CD4-positive, alpha-beta T cell treated with Interleukin-1 beta for 1 hour (primary cell): ENCODE measurements around the gene NUDT3.
"Not testable (repeated sequence)": the region's sequence is repeated elsewhere in the genome, so short reads cannot be mapped to it uniquely, and the experiment has no call there.

Experiments
- DNase-seq, 2 donors: peaks; one replicate each; pipeline ENCODE4 v3.0.0-alpha.2; 2020 to 2022

Gene NUDT3

DNA sequence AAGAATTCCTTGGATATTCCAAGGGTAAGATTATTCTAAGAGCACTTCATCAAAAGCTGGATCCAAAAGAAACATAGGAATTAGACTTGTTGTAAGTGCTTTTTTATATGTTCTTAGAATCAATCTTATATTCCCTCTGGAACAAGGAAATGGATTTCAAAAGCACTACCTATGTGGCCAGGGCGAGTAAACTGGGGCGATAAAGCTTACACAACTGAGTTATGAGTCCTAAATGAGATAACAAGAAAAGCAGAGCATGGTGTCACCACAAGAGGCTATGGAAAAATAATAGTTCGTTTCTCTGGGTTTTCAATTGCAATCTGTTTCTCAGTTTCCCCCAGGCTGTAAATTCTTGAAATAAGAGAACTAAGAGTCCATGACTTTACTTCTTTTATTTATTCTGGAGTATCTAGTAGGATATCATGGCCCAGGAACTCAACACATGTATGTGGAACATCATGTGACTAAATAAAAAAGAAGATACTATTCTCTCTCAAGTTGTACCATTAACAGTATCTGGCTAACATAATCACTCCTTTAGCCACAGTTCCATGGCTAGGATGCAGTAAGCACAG lies 51.5 kb downstream of the NUDT3 start:
- no peak for DNase-seq

DNA sequence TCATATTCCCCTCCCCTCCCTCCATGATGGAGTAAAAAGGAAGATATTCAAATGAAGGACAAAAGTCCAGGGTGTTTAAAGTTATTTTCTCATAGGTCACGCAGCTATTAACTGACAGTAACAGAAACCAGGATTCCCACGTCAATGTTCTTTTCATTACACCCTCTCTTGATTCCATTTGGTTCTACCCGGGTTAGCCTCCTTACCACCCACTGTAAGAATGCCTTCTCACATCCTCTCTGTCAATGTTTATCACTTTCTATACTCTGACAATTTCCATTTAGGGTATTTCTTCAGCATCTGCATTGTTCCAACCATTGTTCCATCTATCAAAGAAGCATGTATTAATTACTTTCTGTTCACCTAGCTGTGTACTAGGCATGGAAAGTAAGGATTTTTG lies 52.1 kb downstream of the NUDT3 start:
- DNase-seq, result no peak

DNA sequence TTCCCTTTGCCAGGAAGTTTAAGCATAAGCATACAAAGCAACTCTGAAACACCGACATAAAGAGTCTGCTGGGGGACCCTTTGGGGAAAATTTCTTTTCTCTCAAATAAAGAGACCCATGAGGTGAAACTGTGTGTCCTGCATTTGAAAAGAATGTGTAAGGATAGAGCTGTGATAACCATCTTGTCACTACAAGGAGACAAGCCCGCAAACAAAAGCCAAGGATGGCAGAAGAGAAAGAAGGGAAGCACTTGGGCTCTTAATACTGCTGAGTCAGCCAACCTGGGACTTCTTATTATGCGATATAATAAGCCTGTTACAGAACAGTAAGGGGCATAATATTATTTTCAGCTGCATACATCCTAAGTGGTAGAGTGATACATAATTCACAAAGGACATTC lies 52.5 kb downstream of the NUDT3 start:
- no peak for DNase-seq

DNA sequence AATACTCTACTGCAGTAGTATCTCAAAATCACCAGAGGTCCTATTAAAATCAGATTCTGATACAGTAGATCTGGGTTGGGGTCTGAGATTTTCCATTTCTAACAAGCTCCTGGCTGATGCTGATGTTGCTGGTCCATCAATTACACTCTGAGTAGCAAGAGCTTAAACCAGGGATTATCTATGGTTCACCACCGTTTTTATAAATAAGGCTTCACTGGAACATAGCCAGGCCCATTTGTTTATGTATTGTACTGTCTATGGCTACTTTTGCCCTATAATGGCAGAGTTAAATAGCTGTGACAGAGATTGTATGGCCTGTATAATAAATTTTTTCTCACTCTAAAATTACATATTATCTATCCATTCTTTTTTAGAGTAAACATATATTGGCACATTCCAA lies 53.0 kb downstream of the NUDT3 start:
- no peak for DNase-seq

DNA sequence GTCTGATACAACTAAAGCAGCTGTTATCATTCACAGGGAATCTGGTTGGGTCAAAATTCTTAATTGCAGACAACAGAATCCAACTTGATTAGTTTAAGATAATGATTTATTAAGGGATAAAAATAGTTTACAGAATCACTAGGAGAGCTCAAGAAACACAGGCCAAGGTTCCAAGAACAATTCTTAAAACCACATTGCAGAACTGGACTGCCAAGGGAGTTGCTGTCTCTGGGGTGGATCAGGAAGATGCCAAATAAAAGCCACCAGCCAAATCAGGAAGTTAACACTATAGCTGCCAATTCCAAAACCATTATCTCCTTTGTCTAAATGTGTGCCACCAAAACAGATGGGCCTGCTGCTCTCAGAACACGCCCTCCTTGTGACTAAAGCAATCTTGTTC lies 53.7 kb downstream of the NUDT3 start:
- DNase-seq, result no peak

DNA sequence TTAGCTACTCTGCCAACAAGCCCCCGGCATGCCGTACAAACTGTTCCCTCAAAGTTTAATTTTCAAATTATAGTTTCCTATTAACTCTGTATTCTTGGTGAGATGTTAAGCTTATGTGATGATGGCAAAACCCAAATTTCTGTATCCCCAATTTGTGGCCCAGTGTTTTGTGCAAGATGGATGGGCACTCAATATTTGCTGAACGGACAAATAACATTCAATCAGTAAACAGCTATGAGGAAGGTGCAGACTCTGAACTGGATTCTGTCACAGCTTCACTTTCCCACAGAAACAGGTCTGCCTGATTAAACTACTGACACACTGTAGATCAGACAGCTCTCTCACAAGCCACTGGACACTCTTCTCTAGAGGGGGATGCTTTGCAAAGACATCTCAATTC lies 54.1 kb downstream of the NUDT3 start:
- DNase-seq, result no peak

DNA sequence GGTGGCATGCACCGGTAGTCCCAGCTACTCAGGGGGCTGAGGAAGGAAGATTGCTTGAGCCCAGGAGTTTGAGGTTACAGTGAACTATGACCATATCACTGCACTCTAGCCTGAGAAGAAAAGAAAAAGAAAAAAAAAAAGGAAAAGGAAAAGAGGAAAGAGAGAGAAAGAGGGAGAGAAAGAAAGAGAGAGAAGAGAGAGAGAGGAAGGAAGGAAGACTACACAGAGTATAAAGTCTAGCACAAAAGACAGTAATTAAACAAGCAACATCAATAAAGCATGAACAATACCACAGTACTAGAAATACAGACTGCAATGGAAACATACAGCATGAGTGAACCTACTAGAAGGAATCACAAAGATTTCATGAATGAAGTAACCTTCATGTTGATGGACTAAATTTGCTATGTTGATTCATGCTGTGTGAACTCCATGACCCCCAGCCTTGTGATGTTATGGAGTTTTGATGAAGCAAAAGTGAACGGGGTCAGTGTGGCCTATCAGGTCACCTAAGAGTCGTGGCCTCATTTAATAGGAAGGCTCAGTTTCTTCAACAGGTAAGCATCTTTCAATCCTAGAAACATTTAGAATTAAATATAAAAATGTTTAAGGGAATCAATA lies 57.6 kb downstream of the NUDT3 start:
- no peak for DNase-seq

DNA sequence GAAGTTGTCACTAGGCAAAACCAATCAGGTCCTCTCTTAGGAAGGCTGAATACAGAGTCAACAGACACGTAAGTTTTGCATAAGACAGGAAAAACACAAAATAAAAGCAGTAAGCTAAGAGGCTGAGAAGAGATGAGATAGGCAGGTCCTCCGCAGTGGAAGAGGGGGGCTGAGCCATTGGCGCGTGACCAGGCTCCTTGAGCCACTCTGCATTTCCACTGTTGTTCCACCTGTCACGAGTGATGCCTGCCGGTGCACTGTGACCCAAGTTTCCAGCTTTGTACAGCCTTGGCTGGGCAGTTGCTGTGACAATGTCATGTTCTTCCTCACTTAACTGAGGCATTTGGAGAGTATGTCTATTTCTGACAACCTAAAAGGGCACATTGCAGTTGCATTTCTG lies 58.6 kb downstream of the NUDT3 start:
- DNase-seq, result no peak

DNA sequence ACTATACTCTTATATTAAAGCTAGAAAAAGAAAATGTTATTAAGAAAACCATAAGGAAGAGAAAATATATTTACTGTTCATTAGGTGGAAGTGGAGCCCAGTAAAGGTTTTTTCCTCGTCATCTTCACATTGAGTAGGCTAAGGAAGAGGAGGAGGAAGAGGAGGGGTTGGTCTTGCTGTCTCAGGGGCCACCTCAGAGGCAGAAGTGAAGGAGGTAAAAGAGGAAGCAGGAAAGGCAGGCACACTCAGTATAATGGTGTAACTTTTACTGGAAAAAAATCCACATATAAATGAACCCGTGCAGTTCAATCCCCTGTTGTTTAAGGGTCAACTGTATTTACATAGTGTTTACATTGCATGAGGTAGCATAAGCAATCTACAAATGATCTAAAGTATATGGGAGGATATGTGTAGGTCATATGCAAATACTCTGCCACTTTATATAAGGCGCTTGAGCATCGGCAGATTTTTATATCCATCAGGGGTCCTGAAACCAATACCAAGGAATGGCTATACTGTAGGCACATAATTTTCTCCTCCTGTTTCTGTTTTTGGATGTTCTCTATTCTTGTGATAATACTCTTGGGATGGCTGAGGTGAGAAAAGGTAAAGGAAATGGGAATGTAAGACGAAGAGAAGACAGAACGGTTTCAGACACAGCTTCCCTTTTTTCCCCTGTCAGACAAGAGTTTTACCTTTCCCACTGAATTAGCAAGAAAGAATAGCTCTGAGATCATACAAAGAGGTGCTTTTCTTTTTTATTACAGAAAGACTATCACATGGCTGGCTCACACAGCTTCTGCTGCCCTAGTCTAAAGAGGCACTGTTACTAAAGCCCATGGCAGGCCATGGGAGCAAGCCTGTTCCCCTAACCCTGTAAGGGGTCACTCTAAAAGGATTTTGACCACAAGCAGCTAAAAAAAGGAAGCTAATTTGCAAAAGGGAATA lies 59.9 kb downstream of the NUDT3 start:
- DNase-seq, result peak in 1 of 2 donors; percentile 19

DNA sequence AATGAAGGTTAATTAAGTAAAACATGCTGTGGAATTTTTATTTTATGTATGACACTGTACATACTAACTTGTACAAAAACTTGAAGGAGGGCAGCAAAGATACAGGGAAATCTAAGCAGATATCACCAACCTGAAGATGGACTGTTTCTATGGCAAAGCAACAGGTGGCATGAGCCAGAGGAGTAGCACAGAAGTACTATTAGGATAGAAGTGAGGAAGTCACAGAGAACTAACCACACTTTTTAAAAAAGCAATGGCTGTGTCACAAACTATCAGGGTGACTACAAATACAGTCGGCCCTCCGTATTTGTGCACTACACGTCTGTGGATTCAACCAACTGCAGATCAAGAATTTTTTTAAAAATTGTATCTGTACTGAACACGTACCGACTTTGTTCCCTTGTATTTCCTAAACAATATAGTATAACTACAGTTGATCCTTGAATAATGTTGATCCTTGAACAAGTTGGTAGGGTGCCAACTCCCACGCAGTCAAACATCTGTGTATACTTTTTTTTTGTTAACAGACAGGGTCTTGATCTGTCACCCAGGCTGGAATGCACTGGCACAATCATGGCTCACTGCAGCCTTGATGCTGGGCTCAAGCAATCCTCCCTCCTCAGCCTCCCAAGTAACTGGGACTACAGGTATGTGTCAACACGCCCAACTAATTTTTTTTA lies 61.0 kb downstream of the NUDT3 start:
- DNase-seq, result no peak

DNA sequence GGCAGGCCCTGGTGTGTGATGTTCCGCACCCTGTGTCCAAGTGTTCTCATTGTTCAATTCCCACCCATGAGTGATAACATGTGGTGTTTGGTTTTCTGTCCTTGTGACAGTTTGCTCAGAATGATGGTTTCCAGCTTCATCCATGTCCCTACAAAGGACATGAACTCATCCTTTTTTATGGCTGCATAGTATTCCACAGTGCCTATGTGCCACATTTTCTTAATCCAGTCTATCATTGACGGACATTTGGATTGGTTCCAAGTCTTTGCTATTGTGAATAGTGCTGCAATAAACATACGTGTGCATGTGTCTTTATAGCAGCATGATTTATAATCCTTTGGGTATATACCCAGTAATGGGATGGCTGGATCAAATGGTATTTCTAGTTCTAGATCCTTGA lies 62.7 kb downstream of the NUDT3 start:
- DNase-seq, result not testable (repeated sequence)

DNA sequence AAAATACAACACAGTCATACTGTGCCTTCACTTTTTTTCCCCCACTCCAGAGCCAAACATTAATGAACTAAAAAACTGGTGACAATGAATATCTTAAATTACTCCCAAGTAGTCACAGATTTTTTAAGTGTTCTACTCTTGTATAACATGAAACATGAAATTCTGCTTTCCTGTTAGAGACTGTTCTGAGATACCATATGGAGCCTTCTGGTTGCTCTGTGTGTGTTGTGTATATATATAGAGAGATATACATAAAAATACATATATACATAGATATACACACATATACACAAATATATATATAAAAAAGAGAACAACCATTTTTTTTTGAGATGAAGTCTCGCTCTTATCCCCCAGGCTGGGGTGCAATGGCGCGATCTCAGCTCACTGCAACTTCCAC lies 63.5 kb downstream of the NUDT3 start:
- no peak for DNase-seq

DNA sequence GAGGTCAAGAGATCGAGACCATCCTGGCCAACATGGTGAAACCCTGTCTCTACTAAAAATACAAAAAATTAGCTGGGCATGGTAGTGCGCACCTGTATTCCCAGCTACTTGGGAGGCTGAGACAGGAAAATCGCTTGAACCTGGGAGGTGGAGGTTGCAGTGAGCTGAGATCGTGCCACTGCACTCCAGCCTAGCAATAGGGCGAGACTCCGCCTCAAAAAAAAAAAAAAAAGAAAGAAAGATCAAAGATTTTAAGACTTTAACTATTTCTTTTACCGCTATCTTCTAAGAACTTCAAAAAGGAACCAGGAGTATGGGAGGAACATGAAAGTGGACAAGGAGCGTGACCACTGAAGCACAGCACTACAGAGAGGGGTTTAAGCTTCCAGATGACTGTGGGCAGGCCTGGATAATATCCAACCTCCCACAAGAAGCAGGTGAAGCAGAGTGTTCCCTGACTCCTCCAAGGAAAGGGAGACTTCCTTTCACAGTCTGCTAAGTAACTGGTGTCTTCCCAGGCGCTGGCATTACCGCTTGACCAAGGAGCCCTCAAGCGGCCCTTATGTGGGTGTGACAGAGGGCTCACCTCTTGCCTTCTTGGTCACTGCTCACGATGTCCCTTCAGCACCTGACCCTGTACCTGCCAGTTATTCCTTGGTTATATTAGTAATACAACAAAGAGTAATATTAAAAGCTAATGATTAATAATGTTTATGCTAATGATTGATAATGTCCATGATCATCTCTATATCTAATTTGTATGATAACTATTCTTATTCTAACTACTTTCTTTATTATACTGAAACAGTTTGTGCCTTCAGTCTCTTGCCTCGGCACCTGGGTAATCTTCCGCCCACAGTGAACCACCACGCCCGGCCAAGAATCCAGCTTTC lies 64.9 kb downstream of the NUDT3 start:
- not testable (repeated sequence) for DNase-seq

DNA sequence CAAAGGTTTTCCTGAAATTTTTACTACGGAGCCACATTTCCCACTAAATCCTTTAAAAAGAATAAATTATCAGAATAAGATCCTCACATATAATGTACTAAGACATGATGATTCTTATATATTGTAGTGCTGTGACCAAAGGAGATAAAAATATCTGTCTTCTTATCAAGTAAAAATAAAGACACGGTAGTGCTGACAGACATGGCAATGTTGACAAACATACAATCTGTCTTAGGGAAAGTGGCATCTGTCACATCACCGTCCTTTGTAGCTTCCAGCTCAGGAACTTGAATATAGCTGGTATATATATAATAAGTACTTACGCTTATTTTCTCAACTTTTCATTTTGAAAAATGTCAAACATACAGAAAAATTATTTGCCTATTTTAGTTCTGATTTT lies 66.8 kb downstream of the NUDT3 start:
- no peak for DNase-seq

DNA sequence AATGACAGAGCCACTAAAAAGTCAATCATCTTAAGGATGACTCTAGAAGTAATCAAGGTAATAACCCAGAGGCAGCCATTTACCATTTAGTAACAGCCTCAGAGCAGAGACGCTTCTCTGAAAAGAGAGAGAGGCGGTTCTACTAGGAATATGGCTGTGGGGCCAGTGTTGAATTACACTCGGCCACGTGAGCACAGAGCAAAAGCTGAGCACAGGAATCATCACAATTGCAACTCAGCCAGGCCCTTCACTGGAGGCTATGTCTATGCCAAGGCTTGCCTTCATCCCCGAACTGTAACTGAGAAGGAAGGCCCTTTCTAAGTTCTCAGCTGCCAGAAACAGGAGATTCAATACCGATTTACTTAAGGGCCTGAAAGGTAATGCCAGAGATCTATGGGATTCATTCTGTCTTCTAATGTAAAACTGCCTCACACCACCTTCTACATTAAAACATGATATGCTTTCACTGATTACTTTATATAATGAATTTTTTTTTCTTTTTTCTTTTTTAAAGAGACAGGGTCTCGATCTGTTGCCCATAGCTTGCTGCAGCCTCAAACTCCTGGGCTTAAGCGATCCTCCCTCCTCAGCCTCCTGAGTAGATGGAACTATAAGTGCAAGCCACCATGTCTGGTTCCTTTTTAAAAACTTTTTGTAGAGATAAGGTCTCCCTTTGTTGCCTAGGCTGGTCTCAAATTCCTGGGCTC lies 67.6 kb downstream of the NUDT3 start:
- no peak for DNase-seq

DNA sequence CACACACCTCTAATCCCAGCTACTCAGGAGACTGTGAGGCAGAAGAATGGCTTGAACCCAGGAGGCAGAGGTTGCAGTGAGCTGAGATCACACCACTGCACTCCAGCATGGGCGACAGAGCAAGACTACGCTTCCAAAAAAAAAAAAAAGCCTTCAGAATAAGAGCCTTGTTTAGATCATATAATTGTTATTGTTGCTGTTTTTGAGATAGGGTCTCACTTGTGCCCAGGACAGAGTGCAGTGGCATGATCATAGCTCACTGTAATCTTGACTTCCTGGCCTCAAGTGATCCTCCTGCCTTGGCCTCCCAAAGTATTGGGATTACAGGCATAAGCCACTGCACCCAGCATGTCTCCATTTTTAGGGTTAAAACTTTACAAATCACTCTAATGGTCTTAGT lies 68.2 kb downstream of the NUDT3 start:
- not testable (repeated sequence) for DNase-seq

DNA sequence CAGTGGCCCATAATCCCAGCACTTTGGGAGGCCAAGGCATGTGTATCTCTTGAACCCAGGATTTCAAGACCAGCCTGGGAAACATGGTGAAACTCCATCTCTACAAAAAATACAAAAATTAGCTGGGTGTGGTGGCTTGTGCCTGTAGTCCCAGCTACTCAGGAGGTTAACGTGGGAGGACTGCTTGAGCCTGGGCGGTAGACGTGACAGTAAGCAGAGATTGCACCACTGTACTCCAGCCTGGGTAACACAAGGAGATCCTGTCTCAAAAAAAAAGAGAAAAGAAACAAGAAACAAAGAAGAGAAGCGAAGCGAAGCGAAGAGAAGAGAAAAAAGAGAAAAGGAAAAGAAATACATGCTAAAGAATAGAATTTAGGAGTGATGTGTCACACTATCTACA lies 69.2 kb downstream of the NUDT3 start:
- DNase-seq, result no peak

DNA sequence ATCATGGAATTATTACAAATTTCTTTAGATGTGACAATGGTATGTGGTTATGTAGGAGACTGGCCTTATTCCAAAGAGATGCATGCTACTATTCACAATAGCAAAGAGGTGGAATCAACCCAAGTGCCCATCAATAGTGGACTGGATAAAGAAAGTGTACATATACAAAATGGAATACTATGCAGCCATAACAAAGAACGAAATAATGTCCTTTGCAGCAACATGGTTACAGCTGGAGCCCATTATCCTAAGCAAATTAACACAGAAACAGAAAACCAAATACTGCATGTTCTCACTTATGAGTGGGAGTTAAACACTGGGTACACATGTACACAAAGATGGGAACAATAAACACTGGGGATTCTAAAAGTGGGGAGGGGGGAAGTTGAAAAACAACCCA lies 69.7 kb downstream of the NUDT3 start:
- DNase-seq, result no peak

DNA sequence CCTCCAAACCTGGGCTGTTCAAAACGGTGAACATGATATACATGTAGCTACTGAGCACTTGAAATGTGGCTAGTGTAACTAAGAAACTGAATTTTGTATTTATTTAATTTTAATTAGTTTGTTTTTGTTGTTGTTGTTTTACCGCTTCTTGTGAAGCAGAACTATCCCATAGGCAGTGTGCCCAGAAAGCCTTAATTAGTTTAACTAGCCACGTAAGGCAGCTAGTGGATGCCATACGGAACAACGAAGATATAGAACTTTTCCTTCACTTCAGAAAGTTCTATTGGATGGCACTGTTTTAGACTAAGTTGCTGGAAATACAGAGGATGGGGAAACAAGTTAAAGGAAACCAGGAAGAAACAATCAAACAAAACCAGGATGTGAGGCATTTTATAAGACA lies 70.6 kb downstream of the NUDT3 start:
- DNase-seq, result no peak

DNA sequence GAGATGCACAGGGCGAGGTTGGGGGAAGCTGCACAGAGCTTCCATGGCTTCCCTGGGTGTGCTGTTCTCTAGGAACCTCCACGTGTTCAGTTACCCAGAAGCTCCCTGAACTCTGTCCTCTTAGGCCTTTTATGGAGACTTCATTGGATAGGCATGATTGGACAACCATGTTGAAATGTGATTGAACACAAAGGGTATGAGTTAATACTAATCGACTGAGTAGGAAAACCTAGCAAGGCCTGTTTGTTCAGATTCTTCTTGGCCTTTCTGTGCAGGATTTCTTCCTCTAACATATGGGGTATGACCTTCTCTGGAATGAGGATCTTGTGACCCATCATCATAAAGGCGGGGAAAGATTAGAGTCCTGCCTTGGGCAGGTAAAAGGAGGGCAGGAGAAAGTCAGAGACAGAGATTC lies 73.0 kb downstream of the NUDT3 start:
- DNase-seq, result no peak
